GM21619 (cell line): ENCODE data around the gene PTPN3.
A peak's percentile ranks its signal among the peaks of the same experiment; 100 is the strongest.
"Not testable (repeated sequence)": the region's sequence is repeated elsewhere in the genome, so short reads cannot be mapped to it uniquely, and the experiment has no call there.

ENCODE experiments used
- ATAC-seq: cut with Tn5 transposase; IDR thresholded peaks from one replicate; pipeline ENCODE4 v1.9.1; 2021; ENCODE audit not compliant: unreplicated experiment

Gene PTPN3, protein sequence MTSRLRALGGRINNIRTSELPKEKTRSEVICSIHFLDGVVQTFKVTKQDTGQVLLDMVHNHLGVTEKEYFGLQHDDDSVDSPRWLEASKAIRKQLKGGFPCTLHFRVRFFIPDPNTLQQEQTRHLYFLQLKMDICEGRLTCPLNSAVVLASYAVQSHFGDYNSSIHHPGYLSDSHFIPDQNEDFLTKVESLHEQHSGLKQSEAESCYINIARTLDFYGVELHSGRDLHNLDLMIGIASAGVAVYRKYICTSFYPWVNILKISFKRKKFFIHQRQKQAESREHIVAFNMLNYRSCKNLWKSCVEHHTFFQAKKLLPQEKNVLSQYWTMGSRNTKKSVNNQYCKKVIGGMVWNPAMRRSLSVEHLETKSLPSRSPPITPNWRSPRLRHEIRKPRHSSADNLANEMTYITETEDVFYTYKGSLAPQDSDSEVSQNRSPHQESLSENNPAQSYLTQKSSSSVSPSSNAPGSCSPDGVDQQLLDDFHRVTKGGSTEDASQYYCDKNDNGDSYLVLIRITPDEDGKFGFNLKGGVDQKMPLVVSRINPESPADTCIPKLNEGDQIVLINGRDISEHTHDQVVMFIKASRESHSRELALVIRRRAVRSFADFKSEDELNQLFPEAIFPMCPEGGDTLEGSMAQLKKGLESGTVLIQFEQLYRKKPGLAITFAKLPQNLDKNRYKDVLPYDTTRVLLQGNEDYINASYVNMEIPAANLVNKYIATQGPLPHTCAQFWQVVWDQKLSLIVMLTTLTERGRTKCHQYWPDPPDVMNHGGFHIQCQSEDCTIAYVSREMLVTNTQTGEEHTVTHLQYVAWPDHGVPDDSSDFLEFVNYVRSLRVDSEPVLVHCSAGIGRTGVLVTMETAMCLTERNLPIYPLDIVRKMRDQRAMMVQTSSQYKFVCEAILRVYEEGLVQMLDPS

DNA sequence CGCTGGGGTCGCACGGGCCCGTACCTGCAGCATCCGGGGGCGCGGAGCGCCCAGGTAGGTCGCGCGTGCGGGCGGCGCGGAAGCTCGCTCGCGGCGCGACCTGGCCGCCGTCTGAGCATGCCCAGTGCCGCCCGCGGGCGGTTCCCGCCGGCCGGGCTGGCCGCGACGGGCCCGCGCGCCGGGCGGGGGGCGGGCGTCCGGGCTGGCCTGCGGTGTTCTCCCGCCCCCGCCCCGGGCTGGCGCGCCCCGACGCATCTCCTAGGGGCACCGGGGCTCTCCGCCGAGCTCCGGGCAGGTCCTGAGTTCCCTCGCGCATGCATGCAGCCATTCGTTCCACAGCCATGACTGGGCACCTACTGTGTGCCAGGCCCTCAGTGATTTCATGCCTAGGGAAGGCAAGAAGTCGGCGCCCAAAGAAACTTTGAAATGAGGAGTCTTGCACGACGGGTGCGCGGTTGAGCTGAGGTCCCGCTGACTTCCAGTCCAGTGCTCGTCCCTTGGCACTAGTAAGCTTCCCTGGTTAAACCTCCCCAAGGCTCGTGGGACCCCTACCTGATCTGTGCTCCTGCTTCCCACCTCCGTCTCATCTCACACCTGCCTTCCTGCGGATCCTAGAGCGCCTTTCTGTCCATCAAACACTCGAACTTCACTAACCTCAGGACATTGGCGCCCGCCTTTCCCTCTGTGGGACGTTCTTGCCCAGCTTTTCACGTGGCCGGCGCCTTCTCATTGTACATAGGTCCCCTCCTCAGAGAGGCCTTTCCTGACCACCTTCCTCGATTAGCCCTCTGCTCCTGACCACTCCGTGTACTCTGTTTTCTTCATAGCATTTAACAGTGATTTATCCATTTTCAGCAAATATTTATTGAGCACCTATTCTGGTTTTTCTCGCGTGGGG is at the start of gene PTPN3:
PTPN3 (minus strand) TSS at position 113 of the 898 bp plus-strand sequence. CDS start 34,873 bp downstream, outside the sequence.
- ATAC-seq, result no peak

DNA sequence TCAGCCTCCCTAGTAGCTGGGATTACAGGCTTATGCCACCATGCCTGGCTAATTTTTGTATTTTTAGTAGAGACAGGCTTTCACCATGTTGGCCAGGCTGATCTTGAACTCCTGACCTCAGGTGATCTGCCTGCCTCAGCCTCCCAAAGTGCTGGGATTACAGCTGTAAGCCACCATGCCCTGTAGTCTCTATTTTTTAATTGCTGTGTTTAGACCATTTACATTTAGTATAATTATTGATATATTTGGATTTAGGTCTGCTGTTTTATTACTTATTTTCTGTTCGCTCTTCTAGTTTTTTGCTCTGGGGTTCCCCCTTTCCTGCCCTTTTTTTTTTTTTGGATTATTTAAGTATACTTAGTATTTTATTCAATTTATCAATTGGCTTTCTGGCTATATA is 46.8 kb upstream of the PTPN3 start:
- ATAC-seq, result not testable (repeated sequence)

DNA sequence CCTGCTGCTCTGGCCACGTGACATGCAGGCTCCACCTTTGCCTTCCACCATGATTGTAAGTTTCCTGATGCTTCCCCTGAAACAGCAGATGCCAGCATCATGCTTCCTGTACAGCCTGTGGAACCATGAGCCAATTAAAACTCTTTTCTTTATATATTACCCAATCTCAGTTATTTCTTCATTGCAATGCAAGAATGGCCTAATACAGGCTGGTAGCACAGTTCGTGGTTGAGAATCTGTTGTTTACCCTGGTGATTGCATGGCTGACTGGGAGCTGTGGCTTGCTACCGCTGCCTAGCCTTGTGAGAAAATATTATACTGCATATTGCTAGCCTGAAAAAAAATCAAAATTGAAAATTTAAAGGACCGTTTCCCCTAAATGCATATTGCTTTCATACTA is 44.8 kb upstream of the PTPN3 start:
- no peak for ATAC-seq

DNA sequence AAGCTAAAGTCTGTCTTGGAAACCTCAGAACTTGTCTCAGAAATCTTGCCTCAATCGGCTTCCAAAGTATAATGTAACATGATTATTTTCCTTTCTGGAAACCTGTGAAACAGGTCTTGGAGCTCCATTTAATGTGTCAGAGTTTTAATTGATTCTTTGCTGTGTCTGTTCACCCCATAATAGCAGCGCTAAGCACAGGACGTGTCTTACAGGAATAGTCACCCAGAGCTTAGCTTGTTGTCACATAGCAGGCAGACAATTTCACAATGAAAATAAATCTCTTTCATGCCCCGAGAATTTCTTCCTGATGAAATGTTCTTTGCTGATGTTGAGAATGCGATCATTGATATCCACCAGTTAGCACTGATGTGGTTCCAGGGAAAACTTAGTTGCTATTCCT is 40.2 kb upstream of the PTPN3 start:
- no peak for ATAC-seq

DNA sequence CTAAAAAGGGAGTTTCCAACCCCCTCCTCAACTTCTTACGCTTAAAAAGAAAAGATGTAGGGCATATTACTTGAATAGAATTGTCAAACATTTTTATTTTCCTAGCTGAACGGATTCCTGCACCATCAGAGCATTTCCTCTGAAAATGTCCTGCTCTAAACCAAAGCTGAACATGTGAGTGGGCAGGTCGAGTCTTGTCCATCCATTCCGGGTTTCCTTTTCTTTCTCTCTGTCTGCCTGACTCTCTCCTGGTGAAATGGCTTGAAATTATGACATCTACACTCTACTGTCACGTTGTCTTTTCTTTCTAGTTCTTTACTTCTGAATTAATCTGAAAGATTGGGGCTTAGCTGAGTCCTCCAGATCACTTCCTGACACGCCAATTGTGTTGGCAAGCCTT is 39.2 kb upstream of the PTPN3 start:
- no peak for ATAC-seq

DNA sequence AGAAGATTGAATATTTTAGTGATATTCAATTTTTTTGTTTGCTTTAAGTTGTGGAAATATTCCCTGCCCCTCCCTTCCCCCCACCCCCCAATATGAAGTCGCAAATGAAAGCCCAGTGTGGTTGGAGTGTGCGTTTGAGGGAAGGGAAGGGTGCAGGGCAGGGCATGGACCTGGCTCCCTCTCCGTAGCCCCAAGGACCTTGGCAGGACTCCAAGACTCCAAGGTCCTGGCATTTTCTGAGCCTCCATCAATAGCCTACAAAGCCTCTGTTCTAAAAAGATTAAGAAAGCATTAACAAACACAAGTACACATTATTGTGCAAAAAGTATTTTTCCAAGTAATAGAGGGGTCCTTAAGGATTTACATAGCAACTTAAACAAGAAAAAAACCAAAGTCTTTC is 38.8 kb upstream of the PTPN3 start:
- ATAC-seq, result no peak

DNA sequence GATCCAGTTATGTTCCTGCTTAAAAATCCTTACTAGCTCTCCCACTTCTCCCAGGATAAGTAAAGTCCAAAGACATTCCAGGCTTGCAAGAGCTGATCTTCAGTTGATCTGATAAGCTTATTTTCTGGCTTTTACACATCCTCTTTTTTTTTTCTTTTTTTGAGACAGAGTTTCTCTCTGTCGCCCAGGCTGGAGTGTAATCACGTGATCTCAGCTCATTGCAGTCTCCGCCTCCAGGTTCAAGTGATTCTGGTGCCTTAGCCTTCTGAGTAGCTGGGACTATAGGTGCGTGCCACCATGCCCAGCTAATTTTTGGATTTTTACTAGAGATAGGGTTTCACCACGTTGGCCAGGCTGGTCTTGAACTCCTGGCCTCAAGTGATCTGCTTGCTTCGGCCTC is 37.3 kb upstream of the PTPN3 start:
- ATAC-seq, result no peak

DNA sequence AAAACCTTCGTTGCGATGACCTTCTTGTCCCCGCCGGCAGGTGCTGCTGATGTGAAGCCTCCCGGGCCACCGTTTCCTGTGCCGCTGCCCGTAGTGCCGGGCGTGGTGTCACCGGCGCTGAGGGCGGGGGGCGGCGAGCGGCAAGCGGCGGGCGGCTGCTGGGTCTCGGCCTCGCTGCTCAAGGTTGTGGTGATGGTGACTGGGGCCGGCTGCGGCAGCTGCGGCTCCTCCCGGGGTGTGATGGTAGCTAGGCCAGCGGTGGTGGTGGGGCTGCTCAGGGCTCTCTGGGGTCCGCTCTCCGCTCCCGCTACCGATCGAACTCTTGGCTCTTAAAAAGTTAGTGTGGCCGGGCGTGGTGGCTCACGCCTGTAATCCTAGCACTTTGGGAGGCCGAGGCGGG is 36.0 kb upstream of the PTPN3 start:
- ATAC-seq, result no peak

DNA sequence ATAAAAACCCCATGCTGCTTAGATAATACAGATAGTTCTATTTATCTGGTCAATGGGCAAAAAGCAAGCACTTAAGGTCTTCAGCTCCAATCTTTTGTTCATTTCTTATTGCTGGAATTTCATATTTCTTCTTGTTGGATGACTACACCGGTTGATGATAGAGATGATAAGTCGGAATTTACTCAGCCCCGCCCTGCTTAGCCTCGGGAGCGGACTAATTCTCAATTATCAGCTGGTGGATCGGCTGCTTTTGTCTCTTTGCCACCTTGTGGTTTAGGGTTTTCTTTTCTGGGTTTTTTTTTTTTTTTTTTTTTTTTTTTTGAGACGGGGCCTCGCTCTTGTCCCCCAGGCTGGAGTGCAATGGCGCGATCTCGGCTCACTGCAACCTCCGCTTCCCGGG is 34.5 kb upstream of the PTPN3 start:
- ATAC-seq, result not testable (repeated sequence)

DNA sequence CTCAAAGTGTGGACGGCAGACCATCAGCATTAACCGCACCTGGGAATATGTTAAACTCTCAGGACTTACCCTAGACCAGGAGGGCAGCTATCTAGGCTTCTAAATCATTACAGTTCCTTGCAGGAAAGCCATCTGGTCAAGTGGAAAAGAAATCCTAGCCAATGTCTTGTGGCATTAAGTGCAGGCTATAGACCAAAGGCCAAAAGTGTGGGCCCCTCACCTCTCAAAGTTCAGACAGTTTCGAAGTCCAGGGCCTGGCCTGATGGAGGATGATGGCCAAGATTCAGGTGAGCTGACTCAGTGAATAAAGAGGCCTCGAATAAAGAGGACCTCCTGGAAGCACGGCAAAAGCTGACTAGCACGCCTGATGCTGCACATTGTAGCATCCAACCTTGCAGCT is 24.0 kb upstream of the PTPN3 start:
- no peak for ATAC-seq

DNA sequence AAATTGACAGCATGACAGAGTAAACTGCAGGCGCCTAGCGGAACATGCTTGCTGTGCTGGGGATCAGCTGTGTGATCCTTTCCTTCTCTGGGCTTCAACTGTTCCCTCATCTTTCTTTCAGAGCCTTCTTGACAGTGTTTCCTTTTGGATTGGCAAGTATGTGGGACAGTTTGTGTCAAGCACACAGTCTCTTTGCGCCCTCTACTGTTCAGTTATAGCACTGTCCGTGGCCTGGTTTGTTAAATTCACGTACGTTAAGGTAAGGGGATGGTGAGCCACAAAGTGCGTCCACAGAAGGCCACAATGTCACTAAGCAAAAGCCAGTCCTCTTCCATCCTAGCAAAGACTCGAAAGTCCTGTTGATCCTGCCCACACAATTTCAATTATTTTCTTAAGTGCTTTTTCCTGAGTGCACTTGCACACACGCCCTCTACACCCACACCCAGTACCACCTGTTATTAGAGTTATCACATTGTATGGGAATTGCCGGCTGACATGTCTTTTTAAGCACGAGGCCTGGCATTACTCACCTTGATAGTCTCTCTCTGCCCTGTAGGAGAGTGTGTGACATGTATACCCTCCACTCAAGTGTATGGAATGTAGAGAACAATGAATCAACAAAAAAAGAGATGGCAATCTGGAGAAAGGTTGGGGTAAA is 22.5 kb upstream of the PTPN3 start:
- ATAC-seq, result peak; percentile 90

DNA sequence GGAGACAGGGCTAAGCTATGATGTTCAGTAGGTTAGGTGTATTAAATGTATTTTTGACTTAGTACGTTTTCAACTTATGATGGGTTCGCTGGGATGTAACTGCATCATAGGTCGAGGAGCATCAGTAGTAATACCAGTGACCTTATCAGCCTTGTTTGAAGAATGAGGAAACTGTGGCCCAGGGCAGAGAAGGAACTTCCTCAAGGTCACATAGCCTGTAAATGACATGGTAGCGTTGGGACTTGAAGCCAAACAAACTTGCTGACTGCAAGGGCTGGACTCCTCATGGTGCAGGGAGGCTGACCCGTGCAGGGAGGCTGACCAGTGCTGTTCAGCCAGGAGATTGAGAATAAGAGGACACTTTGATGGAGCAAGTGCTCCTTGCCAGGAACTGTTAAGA is 21.3 kb upstream of the PTPN3 start:
- ATAC-seq, result no peak

DNA sequence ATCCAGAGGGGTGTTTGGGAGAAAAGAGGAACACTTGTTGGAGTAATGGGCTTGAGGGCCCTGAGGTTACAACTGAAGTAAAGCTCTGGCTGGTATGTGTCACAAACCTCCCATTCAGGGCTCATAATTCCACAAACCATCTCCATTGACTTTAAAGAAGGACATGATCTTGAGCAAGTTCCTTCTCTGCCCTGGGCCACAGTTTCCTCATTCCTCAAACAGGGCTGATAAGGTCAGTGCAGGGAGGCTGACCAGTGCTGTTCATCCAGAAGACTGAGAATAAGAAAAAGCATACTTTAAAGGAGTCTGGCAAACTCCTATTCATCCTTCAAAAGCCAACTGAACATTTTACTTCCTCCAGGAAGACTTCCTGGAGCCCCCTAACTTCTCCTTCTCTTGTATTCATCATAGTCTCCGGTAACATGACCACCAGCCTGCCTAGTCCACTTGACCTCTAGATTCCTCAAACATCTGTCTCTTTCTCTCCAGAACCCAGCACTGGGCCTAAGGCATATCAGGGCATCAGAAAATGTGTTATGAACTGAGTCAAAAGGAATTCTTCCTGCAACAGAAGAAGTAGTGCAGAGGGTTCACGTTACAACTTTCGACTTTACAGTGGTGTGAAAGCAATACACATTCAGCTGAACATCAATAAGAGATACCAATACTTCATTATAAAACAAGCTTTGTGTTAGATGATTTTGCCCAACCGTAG is 20.7 kb upstream of the PTPN3 start:
- no peak for ATAC-seq

DNA sequence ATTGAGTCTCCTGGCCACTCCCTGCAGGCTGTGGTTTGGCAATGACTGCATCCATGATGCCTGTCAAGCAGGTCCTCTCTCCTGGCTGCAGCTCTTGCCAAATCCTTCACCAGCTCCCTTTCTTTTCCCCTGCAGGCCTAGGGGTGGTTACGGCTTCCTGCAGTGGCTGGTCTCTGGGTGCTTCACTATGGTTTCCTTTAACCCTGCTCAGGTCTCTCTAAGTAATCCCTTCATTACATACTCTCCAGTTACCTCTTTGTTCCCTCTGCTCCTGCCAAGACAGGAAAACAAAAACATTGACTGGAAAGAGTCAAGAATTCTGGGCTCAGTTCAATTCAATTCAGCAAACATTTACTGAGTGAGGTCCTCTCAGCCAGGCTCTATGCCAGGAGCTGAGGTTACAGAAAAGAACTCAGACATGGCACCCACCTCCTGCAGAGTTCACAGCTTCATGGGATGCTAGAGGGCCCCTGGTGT is 19.8 kb upstream of the PTPN3 start:
- ATAC-seq, result no peak

DNA sequence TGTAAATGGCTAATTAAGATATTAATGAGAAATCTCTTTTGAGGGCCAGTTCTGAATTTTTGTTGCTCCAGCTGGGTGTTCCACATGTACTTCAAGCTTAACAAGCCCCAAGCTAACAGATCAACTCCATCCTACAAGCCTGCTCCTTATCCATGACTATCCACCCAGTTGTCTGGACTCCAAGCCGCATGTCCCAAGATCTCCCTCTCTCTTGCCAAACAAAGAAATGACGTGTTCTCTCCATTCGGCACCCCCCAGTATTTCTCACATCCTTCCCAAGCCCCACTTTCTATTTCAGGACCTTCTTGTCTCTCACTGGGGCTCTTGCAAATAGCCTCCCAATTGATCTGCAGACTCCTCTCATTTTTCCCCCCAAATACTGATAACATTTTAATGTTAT is 15.8 kb upstream of the PTPN3 start:
- ATAC-seq, result no peak

DNA sequence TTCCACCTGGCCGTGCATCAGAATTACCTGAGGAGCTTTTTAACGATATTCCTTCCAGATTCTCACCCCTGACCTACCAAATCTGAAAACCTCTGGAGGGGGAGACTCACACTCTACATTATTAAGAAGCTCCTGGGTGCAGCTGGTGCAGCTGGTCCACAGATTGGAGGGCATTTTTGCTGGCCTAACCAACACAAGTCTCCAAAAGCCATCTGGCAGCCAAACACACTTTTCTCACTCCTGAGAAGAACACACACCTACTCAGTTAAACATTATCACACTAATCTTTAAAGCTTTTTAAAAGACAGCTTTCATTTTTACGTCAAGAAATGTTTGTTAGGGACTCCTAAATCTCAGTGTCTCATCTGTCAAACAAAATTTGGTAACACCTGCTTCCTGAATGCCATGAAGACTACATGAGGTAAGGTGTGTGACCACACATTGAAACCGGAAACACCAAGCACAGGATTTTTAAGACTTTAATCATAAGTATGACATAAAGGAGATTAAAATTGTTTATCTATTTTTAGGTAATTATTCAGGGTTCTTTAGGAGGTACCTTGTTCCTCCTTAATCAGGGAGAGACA is 14.2 kb upstream of the PTPN3 start:
- ATAC-seq, result no peak

DNA sequence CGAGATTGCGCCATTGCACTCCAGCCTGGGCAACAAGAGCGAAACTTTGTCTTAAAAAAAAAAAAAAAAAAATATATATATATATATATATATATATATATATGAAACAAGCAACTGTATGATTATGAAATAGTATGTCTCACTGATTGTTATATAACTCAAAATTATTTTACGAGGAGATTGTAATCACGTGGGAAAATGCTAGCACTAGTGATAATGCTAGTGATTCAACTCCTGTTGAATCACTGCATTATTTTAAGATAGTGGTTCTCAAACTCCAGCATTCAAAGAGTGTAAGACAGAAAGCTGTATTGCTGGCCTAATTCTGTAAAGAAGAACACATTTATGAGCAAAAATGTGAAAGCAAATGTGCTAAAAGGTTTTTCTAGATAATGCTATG is 12.4 kb upstream of the PTPN3 start:
- ATAC-seq, result no peak

DNA sequence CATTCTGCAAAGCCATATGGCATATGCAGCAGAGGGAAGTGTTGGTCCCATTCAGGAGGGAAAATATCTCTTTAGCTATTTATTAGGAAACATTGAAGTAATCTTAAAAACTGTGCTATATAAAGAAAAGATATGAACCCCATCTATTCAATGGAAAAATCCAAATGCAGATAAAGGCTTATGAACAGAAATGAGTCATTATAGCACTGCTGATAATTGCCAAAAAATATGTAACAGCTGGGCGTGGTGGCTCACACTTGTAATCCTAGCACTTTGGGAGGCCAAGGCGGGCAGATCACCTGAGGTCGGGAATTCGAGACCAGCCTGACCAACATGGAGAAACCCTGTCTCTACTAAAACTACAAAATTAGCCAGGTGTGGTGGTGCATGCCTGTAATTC is 11.9 kb upstream of the PTPN3 start:
- not testable (repeated sequence) for ATAC-seq

DNA sequence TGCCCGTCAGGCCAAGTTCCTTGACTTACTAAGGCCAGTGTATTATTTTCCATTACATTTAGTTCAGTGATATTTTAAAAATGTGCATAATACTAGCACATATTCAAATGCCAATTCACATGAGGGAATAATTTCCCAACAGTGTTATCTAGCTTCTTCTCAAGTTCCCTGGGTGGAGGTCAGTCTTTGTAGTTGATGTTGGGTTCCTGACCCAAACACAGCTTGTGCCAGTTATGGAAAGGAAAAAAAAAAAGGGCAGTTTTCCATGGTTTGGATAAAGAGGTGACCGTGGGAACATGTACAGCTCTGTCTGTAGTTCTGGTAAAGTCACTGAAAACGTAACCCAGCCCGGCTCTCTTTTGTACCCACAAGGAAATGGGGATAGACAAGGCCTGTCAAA is 11.5 kb upstream of the PTPN3 start:
- no peak for ATAC-seq
